ENCODE measurements around the gene KRT34.
"Not testable (repeated sequence)": the region's sequence is repeated elsewhere in the genome, so short reads cannot be mapped to it uniquely, and the experiment has no call there.

Gene KRT34

GRCh38 chr17:41386227-41386626, 4.1 kb upstream of the KRT34 start:
- Histone ChIP-seq H4K20me1 (ENCODE audit: insufficient read depth) (no peaks in the 10 kb centered on the region), H3K9ac (no peak overlapping the region), H3K4me1 (ENCODE audit: low read depth, poor library complexity, severe bottlenecking) (no peaks in the 10 kb centered on the region), H3K4me2 (no peak overlapping the region), H3K36me3 (ENCODE audit: insufficient read depth) (no peaks in the 10 kb centered on the region), H3K79me2 (ENCODE audit: insufficient read depth, low read depth) (no peaks in the 10 kb centered on the region), H2AFZ (ENCODE audit: low read depth) (no peak overlapping the region), H3K27ac (no peak overlapping the region), H3K4me3 (IDR thresholded peaks at IDR 0.05; ENCODE audit: insufficient read depth, low read depth, low read length) (no peak overlapping the region), H3K27me3 (ENCODE audit: insufficient read depth, low read depth) (no peaks in the 10 kb centered on the region)
- TF ChIP-seq CTCF (conservative IDR thresholded peaks at IDR 0.05; ENCODE audit: low read depth, low read length), result no peak

- H3K27me3 ChIP-seq (ENCODE audit: insufficient read depth, low read depth), result no peaks in the 10 kb centered on the region
- no peak overlapping the region for H2AFZ ChIP-seq (ENCODE audit: low read depth)
- no peaks in the 10 kb centered on the region for H3K4me1 ChIP-seq (ENCODE audit: low read depth, poor library complexity, severe bottlenecking)
- H4K20me1 ChIP-seq (ENCODE audit: insufficient read depth), result no peaks in the 10 kb centered on the region
- TF ChIP-seq CTCF (conservative IDR thresholded peaks at IDR 0.05; ENCODE audit: low read depth, low read length), result no peak
- H3K4me2 ChIP-seq, result no peak overlapping the region
- H3K27ac ChIP-seq, result no peak overlapping the region
- H3K79me2 ChIP-seq (ENCODE audit: insufficient read depth, low read depth), result no peaks in the 10 kb centered on the region
- no peak overlapping the region for H3K4me3 ChIP-seq (IDR thresholded peaks at IDR 0.05; ENCODE audit: insufficient read depth, low read depth, low read length)
- no peak overlapping the region for H3K9ac ChIP-seq
- H3K36me3 ChIP-seq (ENCODE audit: insufficient read depth), result no peaks in the 10 kb centered on the region
Measured at GRCh38 chr17:41383690-41384089, 1.6 kb upstream of the KRT34 start.

GRCh38 chr17:41382394-41382793, 288 bp upstream of the KRT34 start:
- no peaks in the 10 kb centered on the region for H3K4me1 ChIP-seq (ENCODE audit: low read depth, poor library complexity, severe bottlenecking)
- H3K27ac ChIP-seq, result no peak overlapping the region
- TF ChIP-seq CTCF (conservative IDR thresholded peaks at IDR 0.05; ENCODE audit: low read depth, low read length), result no peak
- no peak overlapping the region for H2AFZ ChIP-seq (ENCODE audit: low read depth)
- no peaks in the 10 kb centered on the region for H4K20me1 ChIP-seq (ENCODE audit: insufficient read depth)
- no peaks in the 10 kb centered on the region for H3K27me3 ChIP-seq (ENCODE audit: insufficient read depth, low read depth)
- H3K36me3 ChIP-seq (ENCODE audit: insufficient read depth), result no peaks in the 10 kb centered on the region
- H3K79me2 ChIP-seq (ENCODE audit: insufficient read depth, low read depth), result no peaks in the 10 kb centered on the region
- no peak overlapping the region for H3K9ac ChIP-seq
- no peak overlapping the region for H3K4me2 ChIP-seq
- no peak overlapping the region for H3K4me3 ChIP-seq (IDR thresholded peaks at IDR 0.05; ENCODE audit: insufficient read depth, low read depth, low read length)

GRCh38 chr17:41380091-41380490, 2.0 kb downstream of the KRT34 start:
- H3K27ac ChIP-seq; H3K79me2 ChIP-seq (ENCODE audit: insufficient read depth, low read depth); H3K9ac ChIP-seq; H3K4me2 ChIP-seq; H2AFZ ChIP-seq (ENCODE audit: low read depth); H3K4me3 ChIP-seq (IDR thresholded peaks at IDR 0.05; ENCODE audit: insufficient read depth, low read depth, low read length); H3K36me3 ChIP-seq (ENCODE audit: insufficient read depth); H3K27me3 ChIP-seq (ENCODE audit: insufficient read depth, low read depth); H4K20me1 ChIP-seq (ENCODE audit: insufficient read depth); H3K4me1 ChIP-seq (ENCODE audit: low read depth, poor library complexity, severe bottlenecking): not testable (repeated sequence)

- H4K20me1 ChIP-seq (ENCODE audit: insufficient read depth), result no peaks in the 10 kb centered on the region
- no peak overlapping the region for H3K4me2 ChIP-seq
- H2AFZ ChIP-seq (ENCODE audit: low read depth), result no peak overlapping the region
Measured at GRCh38 chr17:41377546-41377945, 4.6 kb downstream of the KRT34 start.

More at GRCh38 chr17:41377546-41377945, 4.6 kb downstream of the KRT34 start:
- Histone ChIP-seq H3K9ac (no peak overlapping the region), H3K79me2 (ENCODE audit: insufficient read depth, low read depth) (no peaks in the 10 kb centered on the region), H3K36me3 (ENCODE audit: insufficient read depth) (no peaks in the 10 kb centered on the region), H3K27ac (no peak overlapping the region), H3K4me1 (ENCODE audit: low read depth, poor library complexity, severe bottlenecking) (no peaks in the 10 kb centered on the region), H3K4me3 (IDR thresholded peaks at IDR 0.05; ENCODE audit: insufficient read depth, low read depth, low read length) (no peak overlapping the region), H3K27me3 (ENCODE audit: insufficient read depth, low read depth) (no peaks in the 10 kb centered on the region)
- no peak for TF ChIP-seq CTCF (conservative IDR thresholded peaks at IDR 0.05; ENCODE audit: low read depth, low read length)

Measured in KMS-11 (cell line).